DOHH2 (cell line): ENCODE measurements around the gene LDLRAD4.

ENCODE experiments used
- H3F3A ChIP-seq: fragments of 200-600 bp; sonication (generic), shearing (Covaris generic); 2 replicates; pipeline ENCODE4 v1.6.0; 2016; ENCODE audit warnings: antibody characterized with exemption, mild to moderate bottlenecking; ENCODE audit not compliant: control insufficient read depth, insufficient read depth
- H3K27ac ChIP-seq: fragments of 200-600 bp; sonication (generic); 2 replicates; pipeline ENCODE4 v1.5.1; 2014; ENCODE audit warnings: low read depth, mild to moderate bottlenecking, low read length, moderate library complexity
- H3K27me3 ChIP-seq: fragments of 200-600 bp; sonication (generic); 2 replicates; pipeline ENCODE4 v1.6.1; 2014; ENCODE audit warnings: mild to moderate bottlenecking, low read length, mixed read lengths; ENCODE audit not compliant: control insufficient read depth
- H3K36me3 ChIP-seq: fragments of 200-600 bp; sonication (generic); 2 replicates; pipeline ENCODE4 v1.6.1; 2014; ENCODE audit warnings: mild to moderate bottlenecking, low read length, moderate library complexity, mixed read lengths; ENCODE audit not compliant: control insufficient read depth
- H3K4me1 ChIP-seq: fragments of 200-600 bp; sonication (generic); 2 replicates; pipeline ENCODE4 v1.6.1; 2014; ENCODE audit warnings: mild to moderate bottlenecking, low read length, mixed read lengths; ENCODE audit not compliant: control insufficient read depth
- H3K4me2 ChIP-seq: fragments of 200-600 bp; sonication (generic); 2 replicates; pipeline ENCODE4 v1.6.0; 2014; ENCODE audit warnings: mild to moderate bottlenecking, low read length, moderate library complexity
- H3K4me3 ChIP-seq: fragments of 200-600 bp; sonication (generic); 2 replicates; pipeline ENCODE4 v1.5.1; 2014; ENCODE audit warnings: mild to moderate bottlenecking, low read length, mixed read lengths
- H3K79me2 ChIP-seq: fragments of 200-600 bp; sonication (generic); 2 replicates; pipeline ENCODE4 v1.6.1; 2014; ENCODE audit warnings: mild to moderate bottlenecking, low read length, mixed read lengths; ENCODE audit not compliant: control insufficient read depth
- H3K9me2 ChIP-seq: fragments of 200-600 bp; sonication (generic); replicated peaks from 2 replicates; pipeline ENCODE4 v1.6.1; 2014; ENCODE audit warnings: mild to moderate bottlenecking, low read length, mixed read lengths; ENCODE audit not compliant: control insufficient read depth
- H3K9me3 ChIP-seq: fragments of 200-600 bp; sonication (generic); 2 replicates; pipeline ENCODE4 v1.6.1; 2014; ENCODE audit warnings: antibody characterized with exemption, low read length, mixed read lengths; ENCODE audit not compliant: control insufficient read depth, insufficient read depth
- H4K20me1 ChIP-seq: fragments of 200-600 bp; sonication (generic); 2 replicates; pipeline ENCODE4 v1.6.0; 2014; ENCODE audit warnings: low read depth, mild to moderate bottlenecking, antibody characterized with exemption, low read length, moderate library complexity; ENCODE audit not compliant: control insufficient read depth, insufficient read depth
- CTCF ChIP-seq: fragments of 200-600 bp; sonication (generic); IDR thresholded peaks from one replicate; pipeline ENCODE4 v1.5.1; 2014; ENCODE audit warnings: antibody characterized with exemption, mild to moderate bottlenecking, low read depth, low read length; ENCODE audit not compliant: poor library complexity, severe bottlenecking
- EZH2phosphoT487 ChIP-seq: fragments of 200-600 bp; sonication (generic); IDR thresholded peaks from 2 replicates; pipeline ENCODE4 v1.6.1; 2017; ENCODE audit warnings: borderline replicate concordance, mild to moderate bottlenecking, antibody characterized with exemption, low read length, moderate library complexity, mixed read lengths

Gene LDLRAD4

GRCh38 chr18:13271302-13271911 lies 52.8 kb downstream of the LDLRAD4 start:
- Histone ChIP-seq H3K9me3 (no peaks in the 10 kb centered on the region), H3K27ac (no peak overlapping the region), H3K4me3 (no peak overlapping the region), H3F3A (no peaks in the 10 kb centered on the region), H3K9me2 (no peaks in the 10 kb centered on the region), H4K20me1 (no peaks in the 10 kb centered on the region), H3K79me2 (no peaks in the 10 kb centered on the region), H3K4me1 (no peaks in the 10 kb centered on the region), H3K36me3 (no peaks in the 10 kb centered on the region), H3K4me2 (no peak overlapping the region), H3K27me3 (no peaks in the 10 kb centered on the region)
- TF ChIP-seq CTCF (no peak), EZH2phosphoT487 (no peak)

- Histone ChIP-seq H3K9me2 (no peaks in the 10 kb centered on the region), H3K4me2 (no peak overlapping the region), H3K4me1 (no peaks in the 10 kb centered on the region), H3K79me2 (no peaks in the 10 kb centered on the region), H3K27me3 (no peaks in the 10 kb centered on the region), H3K36me3 (no peaks in the 10 kb centered on the region), H3F3A (no peaks in the 10 kb centered on the region), H4K20me1 (no peaks in the 10 kb centered on the region), H3K4me3 (no peak overlapping the region), H3K9me3 (no peaks in the 10 kb centered on the region), H3K27ac (no peak overlapping the region)
- TF ChIP-seq EZH2phosphoT487 (no peak), CTCF (no peak)
Observed at GRCh38 chr18:13272416-13272815, 53.9 kb downstream of the LDLRAD4 start.

- no peaks in the 10 kb centered on the region for H3K9me3 ChIP-seq
- H3K36me3 ChIP-seq, result no peaks in the 10 kb centered on the region
- TF ChIP-seq EZH2phosphoT487, result no peak
- TF ChIP-seq CTCF, result no peak
- no peaks in the 10 kb centered on the region for H3F3A ChIP-seq
- peaks cover 2% of the 10 kb centered on the region; the same call in 1 of the 2 replicates for H3K27me3 ChIP-seq
- no peak overlapping the region for H3K27ac ChIP-seq
- H4K20me1 ChIP-seq, result no peaks in the 10 kb centered on the region
- no peaks in the 10 kb centered on the region for H3K9me2 ChIP-seq
- no peaks in the 10 kb centered on the region for H3K4me1 ChIP-seq
- no peaks in the 10 kb centered on the region for H3K79me2 ChIP-seq
- H3K4me2 ChIP-seq, result no peak overlapping the region
- no peak overlapping the region for H3K4me3 ChIP-seq
Observed at GRCh38 chr18:13273800-13274199, 55.2 kb downstream of the LDLRAD4 start.
